ENCODE measurements around the gene CERS1.

Gene CERS1

DNA sequence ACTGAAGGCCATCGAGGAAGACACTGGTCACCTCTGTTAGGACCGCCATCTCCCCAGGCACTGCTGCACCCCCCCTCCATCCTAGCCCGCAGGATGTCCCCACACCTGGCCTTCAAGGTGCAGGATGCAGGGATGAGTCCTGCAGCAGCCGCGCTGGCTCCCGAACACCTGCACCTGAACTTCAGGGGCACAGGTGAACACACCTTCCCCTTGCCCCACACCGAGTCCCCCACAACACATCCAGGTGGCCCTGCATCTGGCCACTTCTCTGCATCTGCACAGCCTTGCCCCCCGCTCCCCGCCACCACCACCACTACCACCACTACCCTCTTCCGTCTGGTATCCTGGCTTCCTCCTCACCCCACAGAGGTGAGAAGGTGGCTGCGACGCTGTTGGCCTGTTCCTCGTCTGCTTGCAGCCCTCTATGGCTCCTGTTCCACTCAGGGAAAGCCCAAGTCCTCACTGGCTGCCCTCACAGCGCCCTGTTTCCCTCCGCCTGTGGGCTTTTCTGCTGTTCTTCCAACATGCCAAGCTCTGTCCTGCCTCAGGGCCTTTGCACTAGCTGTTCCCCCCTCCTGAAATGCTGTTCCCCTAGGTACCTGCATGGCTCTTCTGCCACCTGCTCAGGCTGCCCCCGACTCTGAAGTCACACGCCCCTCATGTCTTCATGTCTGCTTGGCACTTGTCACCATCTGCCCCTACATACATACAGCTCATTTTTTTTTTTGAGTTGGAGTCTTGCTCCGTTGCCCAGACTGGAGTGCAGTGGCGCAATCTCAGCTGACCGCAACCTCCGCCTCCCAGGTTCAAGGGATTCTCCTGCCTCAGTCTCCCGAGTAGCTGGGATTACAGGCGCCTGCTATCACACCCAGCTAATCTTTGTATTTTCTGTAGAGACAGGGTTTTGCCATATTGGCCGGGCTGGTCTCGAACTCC, 1.4 kb upstream of the CERS1 start:
- no peak for DNase-seq

GRCh38 chr19:18896421-18896841, 473 bp upstream of the CERS1 start:
- no peak for DNase-seq

DNA sequence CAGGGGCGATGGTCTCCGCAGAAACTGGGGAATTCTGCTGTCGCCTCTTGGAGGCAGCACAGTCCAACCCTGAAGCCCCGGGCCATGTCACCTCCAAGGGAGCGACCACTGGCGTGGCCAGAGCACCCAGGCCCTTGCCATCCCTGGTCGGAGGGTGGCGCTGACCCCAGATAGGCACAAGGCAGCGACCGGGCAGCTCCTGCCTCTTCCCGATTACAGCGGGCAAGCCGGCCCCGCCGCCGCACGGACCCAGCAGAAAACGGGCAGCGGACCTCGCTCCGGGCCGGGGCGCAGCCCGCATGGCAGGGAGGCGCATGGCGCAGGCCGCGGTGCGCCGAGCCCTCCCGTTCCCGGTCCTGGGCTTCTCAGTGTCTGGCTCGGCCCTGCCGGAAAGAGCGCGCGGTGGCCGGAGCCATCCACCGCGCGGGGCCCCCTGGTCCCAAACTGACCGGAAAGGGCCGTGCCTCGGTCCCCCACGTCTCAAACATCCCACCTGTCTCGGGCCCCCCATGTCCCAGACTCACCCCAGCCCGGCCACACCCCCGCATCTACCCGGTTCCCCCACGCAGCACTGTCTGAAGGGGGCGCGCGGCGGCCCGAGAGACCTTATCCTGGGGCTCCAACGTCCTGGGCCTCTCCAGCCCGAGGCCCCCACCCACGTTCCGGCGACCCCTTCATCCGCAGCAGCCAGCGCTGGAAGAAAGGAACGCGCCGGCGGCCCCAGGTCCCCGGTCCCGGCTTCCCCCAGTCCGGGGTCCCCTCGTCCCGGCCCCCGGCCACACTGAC, 727 bp downstream of the CERS1 start:
- no peak for DNase-seq

GRCh38 chr19:18894254-18895037, 1.5 kb downstream of the CERS1 start:
- DNase-seq: no peak

- DNase-seq: no peak
Observed at GRCh38 chr19:18893587-18894253, 2.2 kb downstream of the CERS1 start.

- no peak for DNase-seq
Observed at GRCh38 chr19:18889949-18890745, 5.8 kb downstream of the CERS1 start.

DNA sequence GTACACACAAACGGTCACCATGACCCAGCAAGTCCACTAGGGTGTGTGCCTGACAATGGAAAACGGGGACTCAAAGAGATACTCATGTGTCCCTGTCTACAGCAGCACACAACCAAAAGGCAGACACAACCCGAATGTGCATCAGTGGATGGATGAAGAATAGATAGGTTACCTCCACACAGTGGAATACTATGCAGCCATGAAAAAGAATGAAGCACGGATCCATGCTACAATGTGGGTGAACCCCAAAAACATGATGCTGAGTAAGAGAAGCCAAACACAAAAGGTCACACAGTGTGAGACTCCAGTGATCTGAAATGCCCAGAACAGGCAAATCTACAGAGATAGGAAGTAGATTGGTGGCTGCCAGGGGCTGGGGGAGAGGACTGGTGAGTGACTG, 9.0 kb downstream of the CERS1 start:
- no peak for DNase-seq

DNA sequence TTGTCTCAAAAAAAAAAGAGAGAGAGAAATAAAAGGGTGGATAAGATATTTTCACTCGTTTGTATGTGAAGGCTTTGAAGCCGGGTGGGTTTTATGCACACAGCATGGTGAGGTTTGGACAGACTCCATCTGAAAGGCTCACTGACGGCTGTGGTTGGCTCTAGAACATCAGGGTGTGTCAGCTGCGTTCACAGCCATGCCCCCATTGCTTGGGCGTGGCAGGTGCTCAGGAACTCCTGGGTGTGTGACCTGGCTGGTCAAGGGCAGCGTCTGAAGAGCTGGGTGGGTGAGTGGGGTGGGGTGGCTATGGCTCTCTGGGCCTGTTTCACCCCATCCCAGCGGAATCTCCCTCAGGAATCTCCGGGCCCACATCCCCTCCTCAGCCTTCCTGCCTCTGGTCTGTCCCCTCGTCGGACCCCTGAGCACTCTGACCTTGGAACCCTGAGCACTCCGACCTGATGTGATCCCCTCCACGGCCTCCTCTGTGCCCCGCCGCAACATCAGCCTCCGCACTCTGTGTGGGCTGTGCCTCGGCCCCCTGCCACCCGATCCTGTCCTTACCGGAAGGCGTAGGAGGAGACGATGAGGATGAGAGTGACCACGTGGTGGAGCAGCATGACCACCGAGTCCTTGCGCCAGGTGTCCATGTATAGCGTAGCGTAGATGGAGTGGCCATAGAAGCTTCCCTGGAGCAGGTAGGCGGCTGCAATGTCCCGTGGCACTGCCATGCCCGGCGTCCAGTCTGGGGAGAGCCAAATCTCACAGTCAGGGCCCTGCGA, 12.2 kb downstream of the CERS1 start:
- DNase-seq: no peak

- DNase-seq: no peak
Observed at GRCh38 chr19:18881491-18881890, 14.5 kb downstream of the CERS1 start.

GRCh38 chr19:18879579-18880373, 16.2 kb downstream of the CERS1 start:
- DNase-seq: no peak

DNA sequence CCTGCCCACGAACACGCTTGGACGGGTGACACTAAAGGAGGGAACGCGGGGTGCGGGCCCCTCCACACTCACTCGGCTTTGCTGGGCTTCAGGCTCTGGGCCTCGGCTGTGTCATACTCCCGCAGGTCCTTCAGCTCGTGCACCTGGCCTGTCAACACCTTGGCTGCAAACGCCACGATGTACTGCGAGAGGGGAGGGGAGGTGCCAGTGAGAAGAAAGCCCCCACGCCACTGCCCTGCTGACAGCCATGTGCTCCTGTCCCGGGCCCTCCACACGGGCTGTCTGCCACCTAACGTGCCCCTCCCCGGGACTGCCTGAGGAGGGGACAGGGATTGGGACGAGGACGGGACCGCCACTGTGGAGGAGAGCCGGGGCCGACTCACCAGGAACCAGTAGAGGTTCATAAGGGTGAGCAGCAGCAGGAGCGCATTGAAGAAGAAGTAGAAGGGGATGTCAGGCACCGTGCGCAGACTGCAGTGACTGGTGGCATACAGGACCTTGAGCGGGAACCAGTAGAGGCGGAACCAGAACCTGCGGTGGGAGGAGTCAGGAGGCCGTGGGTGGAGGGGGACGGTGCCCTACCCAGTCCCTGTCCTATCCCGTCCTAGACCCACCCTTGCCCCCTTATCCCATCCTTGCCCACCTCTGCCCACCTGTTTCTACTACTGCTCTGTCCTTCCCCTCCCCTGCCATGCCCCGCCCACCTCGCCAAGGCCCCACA, 16.9 kb downstream of the CERS1 start:
- DNase-seq: no peak

DNA sequence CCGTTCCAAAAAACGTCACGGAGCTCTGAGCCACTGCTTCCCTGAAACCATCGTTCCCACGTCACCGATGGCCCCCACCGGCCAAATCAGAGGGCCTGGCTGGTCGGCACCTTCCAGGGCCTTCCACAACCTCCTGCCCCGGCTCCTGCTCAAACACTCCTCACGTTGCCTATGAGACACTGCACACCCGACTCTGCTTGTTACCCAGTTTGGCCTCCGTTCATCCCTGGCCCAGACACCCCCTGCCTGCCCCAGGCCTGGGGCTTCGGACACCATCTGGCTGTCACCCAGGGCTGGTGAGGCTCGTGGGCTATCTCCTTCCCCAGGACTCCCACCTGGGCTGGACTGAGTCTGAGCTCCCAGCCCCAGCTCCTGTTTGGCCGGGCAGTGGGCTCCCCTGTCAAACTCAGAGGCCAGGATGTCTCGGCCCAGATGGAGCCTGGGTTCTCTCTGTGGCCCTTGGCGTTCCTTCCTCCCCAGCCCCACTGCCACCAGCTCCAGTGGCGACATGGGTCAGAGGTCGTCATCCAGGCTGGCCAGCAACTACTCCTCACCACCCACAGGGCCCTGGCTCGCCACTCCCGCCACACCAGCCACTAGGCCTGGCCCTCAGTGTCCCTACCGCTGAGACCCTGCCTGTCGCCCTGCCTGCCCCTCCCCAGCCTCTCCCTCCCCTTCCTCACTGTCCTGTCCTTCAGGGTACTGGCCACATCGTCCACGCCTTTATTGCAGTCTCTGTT, 17.7 kb downstream of the CERS1 start:
- DNase-seq: no peak

DNA sequence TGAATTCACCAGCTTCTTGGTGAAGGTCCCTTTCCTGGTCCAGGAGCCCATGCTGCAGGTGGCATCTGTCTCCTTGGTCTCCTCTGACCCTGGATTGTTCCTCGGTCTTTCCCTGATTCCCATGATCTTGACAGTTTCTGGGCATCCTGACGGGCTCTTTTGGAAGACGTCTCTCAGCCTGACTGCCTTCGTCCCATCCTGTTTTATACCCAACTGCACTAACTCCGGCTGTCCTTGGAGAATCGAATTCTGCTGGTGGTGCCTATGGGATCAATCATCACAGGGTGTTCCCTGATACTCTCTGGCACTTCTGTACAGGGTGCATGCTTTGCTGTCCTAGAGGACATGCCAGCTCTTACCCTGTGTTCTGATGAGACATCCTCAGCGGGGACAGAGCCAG, 19.1 kb downstream of the CERS1 start:
- no peak for DNase-seq

- no peak for DNase-seq
Observed at GRCh38 chr19:18875726-18876125, 20.2 kb downstream of the CERS1 start.

DNA sequence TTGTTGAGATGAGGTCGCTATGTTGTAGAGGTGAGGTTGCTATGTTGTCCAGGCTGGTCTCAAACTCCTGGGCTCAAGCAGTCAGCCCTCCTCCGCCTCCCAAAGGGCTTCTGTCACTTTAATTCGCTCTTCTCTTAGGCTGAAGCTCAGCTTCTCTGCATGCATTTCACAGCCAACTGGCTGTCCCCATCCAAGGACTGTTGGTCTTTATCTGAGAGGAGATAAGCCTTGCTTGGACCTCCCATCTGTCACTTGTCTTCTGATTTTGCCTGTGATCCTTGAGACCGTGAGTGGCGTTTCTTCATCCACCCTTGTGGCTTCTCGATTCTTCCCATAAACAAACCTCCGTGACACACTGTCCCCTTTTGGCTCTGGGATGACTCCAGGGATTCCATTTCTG, 24.4 kb downstream of the CERS1 start:
- DNase-seq: no peak

DNA sequence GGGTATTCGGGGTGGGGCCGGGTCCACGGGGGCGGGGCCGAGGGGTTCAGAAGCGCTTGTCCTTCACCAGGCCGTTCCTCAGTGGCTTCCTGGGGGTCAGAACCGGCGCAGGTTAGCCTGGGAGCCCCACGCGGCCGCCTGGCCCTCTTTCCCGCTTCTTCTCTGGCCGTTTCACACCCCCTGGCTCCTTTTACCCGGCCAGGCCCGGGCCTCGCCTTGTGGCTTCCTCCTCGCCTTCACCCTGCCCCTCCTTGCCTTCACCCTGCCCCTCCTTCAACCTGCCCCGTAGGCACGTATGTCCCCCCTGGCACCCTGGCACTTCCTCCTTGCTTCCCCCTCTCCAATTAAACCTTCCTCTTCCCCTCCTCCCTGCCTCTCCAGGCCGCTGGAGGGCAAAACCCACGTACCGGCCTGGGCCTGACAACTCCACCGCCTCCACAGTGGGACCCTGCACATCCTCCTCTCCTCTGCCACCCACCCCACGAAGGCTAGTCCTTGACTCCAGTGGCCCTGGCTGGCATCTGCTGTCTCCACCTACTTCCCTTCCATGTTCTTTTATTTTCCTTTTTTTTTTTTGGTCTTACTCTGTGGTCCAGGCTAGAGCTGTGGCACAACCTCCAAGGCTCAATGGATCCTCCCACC, 25.3 kb downstream of the CERS1 start:
- no peak for DNase-seq

GRCh38 chr19:18869781-18870530, 26.0 kb downstream of the CERS1 start:
- no peak for DNase-seq
